ENCODE data around the gene ACRBP. TPM values are rescaled to one million over a fixed set of nuclear protein-coding genes. Genes with fewer than 3 reads are reported as not detected.

The ACRBP gene
- total and polyA plus RNA-seq, 9 donors: 0.30 to 2.9 (median 0.92) TPM

- no peaks in the 10 kb centered on the region for H3K9me3 ChIP-seq
- TF ChIP-seq EP300 (IDR thresholded peaks at IDR 0.05) (no peak), POLR2A (IDR thresholded peaks at IDR 0.05) (no peak), CTCF (IDR thresholded peaks at IDR 0.05) (no peak)
- 57 to 74% (median 64%) methylated on average over 6 of the region's 6 CpGs for WGBS, 3 donors
- H3K4me3 ChIP-seq: no peak overlapping the region
- H3K4me1 ChIP-seq (ENCODE audit: insufficient read depth): peaks cover 4% of the 10 kb centered on the region
- intact Hi-C loops (cut with DNase I): loop anchor here in 2 of 4 donors (10.0 kb wide), 2 partner anchors 53 to 73 kb away; partner anchors contain the start of genes ING4 (in 1 of the 2) and ZNF384 (in 1 of the 2)
- H3K36me3 ChIP-seq: no peaks in the 10 kb centered on the region
- H3K27ac ChIP-seq: peak overlapping the region; percentile 92 to 93
- DNase-seq: peak in 2 of 5 donors; percentile 45 to 48
- no peaks in the 10 kb centered on the region for H3K27me3 ChIP-seq
Measured at GRCh38 chr12:6612247-6612646, 35.0 kb downstream of the ACRBP start.

- TF ChIP-seq EP300 (IDR thresholded peaks at IDR 0.05) (no peak), POLR2A (IDR thresholded peaks at IDR 0.05) (no peak), CTCF (IDR thresholded peaks at IDR 0.05) (no peak)
- WGBS, 3 donors: 43 to 48% (median 47%) methylated on average over 8 of the region's 8 CpGs
- peaks cover 21% of the 10 kb centered on the region for H3K4me1 ChIP-seq (ENCODE audit: insufficient read depth)
- peak overlapping the region in 1 of 2 donors; percentile 89 for H3K27ac ChIP-seq
- H3K27me3 ChIP-seq: no peaks in the 10 kb centered on the region
- H3K9me3 ChIP-seq: no peaks in the 10 kb centered on the region
- no peak overlapping the region for H3K4me3 ChIP-seq
- intact Hi-C loops (cut with DNase I): no loop called here
- DNase-seq: peak; percentile 35 to 73 (median 68)
- no peaks in the 10 kb centered on the region for H3K36me3 ChIP-seq
Measured at GRCh38 chr12:6608592-6609281, 38.5 kb downstream of the ACRBP start.

GRCh38 chr12:6607751-6608591 lies 39.3 kb downstream of the ACRBP start:
- H3K4me3 ChIP-seq: no peak overlapping the region
- peak; percentile 61 to 84 (median 71) for DNase-seq
- no peaks in the 10 kb centered on the region for H3K36me3 ChIP-seq
- H3K27me3 ChIP-seq: no peaks in the 10 kb centered on the region
- 4 to 7% (median 5%) methylated on average over 8 of the region's 8 CpGs for WGBS, 3 donors
- peaks cover 25% of the 10 kb centered on the region for H3K4me1 ChIP-seq (ENCODE audit: insufficient read depth)
- no peaks in the 10 kb centered on the region for H3K9me3 ChIP-seq
- peak overlapping the region; percentile 75 to 89 for H3K27ac ChIP-seq
- intact Hi-C loops (cut with DNase I): no loop called here
- no peak for TF ChIP-seq EP300 (IDR thresholded peaks at IDR 0.05)
- no peak for TF ChIP-seq POLR2A (IDR thresholded peaks at IDR 0.05)
- TF ChIP-seq CTCF (IDR thresholded peaks at IDR 0.05): peak in 1 of 3 donors; percentile 11

DNA sequence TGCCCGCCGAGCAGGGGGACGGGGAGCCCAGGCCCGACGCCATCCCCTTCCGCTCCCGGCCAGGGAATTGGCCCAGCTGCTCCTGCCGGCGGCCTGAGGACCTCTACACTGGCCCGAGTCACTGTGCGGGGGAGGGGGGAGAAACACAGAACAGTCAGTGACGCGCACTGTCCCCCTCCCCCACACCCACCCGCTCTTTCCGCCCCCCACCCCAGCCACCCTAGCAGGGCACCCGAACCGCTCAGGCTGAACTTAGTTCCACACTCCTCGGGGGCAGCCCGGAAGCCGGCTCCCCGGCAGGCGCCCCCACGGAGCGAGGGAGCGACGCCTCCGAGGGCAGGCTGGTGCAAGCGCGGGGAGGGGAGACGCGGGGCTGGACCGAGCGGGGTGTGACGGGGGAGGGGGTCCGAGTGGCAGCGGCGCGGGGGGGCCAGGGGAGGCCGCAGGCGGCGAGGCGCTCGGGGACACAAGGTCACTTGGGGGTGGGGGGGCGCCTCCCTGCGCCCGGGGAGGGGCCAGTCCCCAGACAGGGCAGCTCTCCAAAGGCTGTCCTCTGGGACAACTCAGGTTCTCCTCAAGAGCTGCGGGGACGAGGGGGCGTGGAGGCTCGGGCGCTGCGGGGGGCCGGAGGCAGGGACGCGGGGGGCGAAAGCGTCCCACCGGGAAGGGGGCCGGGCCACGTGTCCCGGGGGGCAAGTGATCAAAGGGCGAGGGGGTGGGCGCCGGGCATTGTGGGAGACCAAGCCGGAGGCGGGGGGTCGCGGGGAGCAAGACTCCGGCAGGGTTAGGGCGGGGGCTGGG lies 40.7 kb downstream of the ACRBP start:
- no peaks in the 10 kb centered on the region for H3K9me3 ChIP-seq
- peak; percentile 80 to 87 (median 84) for DNase-seq
- peak overlapping the region; percentile 93 to 97 for H3K27ac ChIP-seq
- no peaks in the 10 kb centered on the region for H3K36me3 ChIP-seq
- H3K4me1 ChIP-seq (ENCODE audit: insufficient read depth): peaks cover 23% of the 10 kb centered on the region
- TF ChIP-seq CTCF (IDR thresholded peaks at IDR 0.05) (no peak), EP300 (IDR thresholded peaks at IDR 0.05) (no peak), POLR2A (IDR thresholded peaks at IDR 0.05) (no peak)
- intact Hi-C loops (cut with DNase I): no loop called here
- no peaks in the 10 kb centered on the region for H3K27me3 ChIP-seq
- 0 to 4% (median 1%) methylated on average over 20 to 70 of the region's 70 CpGs for WGBS, 3 donors
- H3K4me3 ChIP-seq: peak overlapping the region; percentile 98

Measured in ovary (tissue), 9 donors.